ENCODE results near the gene PLXNA3.

GRCh38 chrX:154460326-154460725, 2.2 kb downstream of the PLXNA3 start:
- TF ChIP-seq TAF1 (IDR thresholded peaks at IDR 0.05; ENCODE audit: low read depth, low read length) (no peak), POLR2A (IDR thresholded peaks at IDR 0.05; ENCODE audit: low read depth, low read length) (no peak), SPI1 (IDR thresholded peaks at IDR 0.05; ENCODE audit: low read depth, low read length) (no peak), POLR2AphosphoS5 (IDR thresholded peaks at IDR 0.05; ENCODE audit: low read depth, low read length) (no peak), PAX5 (IDR thresholded peaks at IDR 0.05; ENCODE audit: insufficient read depth, low read length, severe bottlenecking) (no peak), POU2F2 (IDR thresholded peaks at IDR 0.05; ENCODE audit: low read depth, low read length) (no peak)

Data from GM12891 (cell line).